IPS DF 19.7 (cell line): Measurements from ENCODE around the gene TENM3.

Source experiments
- DNase-seq: peaks from one replicate; pipeline ENCODE4 v3.0.0-alpha.2; 2013; ENCODE audit warnings: low read depth, low spot score

The TENM3 gene

GRCh38 chr4:182288534-182288933, 45.3 kb downstream of the TENM3 start:
- DNase-seq = no peak

GRCh38 chr4:182289809-182290208, 46.6 kb downstream of the TENM3 start:
- no peak for DNase-seq

DNA sequence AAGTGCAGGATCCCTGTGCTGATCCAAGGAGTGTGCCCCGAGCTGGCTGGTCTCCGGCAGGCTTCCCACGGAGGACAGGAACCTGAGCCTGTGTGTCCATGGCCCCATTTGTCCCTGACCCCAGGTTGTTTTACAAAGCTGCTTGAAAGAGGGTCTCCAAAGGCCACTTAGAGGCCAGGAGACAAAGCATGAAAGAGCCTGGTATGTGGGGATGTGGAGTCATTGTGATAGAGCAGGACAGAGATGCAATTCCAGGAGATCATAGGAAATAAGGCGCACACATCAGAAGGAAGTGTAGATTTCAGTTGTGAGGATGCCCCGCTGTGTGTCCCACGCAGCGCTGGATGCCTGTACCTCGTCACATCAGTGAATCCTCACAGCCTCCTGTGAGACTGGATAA, 48.0 kb downstream of the TENM3 start:
- no peak for DNase-seq

DNA sequence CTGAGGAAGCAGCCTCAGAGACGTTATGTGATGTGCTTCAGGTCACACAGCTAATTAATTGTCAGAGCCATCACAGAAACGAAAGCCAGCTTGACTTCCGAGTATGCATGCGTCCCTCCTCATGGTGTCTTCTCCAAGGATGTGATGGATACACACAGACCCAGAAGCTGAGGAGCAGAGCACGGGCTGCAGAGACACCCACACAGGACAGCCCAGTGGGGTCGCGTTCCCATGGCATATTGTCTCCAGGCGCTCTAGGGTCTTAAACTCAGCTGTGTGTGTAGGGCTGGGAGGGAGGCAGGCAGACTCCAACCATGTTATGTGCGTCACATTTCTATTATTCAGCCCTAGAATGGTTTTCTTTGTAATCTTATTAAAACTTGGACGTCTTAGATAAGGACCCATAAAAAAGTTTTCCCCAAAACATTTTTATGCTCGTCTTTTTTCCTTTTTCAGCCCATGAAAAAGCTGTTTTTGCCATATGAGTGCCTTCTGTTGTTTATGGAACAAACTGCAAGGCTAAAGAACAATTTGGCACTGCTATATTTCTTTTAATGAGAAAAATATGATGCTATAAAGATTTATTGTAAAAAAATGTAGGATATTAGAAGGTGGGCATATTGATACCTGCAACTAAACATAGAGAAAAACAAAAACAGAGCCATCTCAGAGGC, 48.5 kb downstream of the TENM3 start:
- DNase-seq = no peak

DNA sequence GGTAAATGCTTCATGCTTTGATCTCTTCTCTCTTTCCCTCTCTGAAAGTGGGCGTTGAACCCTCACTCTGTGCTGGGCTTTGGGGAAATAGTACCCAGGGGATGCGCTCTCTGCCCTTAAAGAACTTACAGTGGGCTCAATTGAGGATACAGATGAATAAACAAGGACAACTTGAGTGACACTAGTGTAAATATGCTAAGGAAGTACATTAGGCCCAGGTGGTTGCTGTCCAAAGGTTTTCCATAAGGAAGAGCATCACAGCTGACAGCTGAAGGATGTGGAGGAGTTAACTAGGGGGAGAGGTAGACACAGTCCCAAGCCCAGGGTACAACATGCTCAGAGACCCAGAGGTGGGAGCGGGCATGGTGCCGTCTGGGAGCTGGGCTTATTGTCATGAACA, 49.4 kb downstream of the TENM3 start:
- no peak for DNase-seq

DNA sequence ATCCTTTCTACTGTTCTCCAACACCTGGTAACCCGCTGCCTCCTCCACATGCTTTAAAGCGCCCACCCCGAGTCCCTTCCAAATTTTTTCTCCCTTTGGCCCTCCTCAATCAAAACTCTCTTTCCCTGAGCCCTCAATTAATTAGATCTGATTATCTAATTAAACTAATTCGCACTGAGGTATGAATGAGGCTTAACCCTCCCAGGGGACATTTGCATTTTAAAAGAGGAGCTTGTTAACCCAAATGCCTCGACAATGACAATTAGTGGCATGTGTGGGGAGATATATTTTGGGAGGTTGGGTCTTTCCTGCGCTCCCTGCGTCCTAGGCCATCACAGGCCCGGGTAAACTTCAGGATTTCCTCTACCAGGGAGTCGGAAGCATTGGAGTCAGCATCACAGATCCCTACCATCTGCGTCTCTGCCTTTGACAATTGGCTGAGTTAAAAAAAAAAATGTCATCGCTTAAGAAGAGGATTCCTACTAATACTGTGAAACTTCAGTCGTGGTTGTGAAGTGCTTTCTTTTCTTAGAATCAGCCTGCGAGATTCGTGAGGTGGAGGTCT, 50.6 kb downstream of the TENM3 start:
- no peak for DNase-seq

GRCh38 chr4:182294451-182294850, 51.2 kb downstream of the TENM3 start:
- no peak for DNase-seq

DNA sequence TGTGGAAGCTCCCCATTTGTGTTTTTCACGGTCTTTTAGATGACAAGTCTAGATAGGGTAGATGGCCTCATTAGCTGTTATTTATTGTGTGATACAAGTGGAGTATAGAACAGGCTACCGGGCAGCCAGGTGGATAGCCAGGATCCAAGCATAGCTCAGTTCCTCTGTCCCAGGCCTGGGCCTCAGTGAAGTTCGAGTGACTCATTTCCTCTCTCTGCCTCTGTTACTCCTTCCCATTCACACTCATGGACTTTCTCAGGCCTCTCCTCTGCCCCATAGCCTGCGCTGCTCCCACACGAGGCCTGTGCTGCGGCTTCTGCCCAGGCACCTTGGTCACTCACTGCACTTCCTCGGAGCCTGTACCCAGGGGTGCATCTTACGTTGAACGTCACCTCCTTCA, 54.5 kb downstream of the TENM3 start:
- DNase-seq = no peak

- no peak for DNase-seq
These were observed 58.5 kb downstream of the TENM3 start for GRCh38 chr4:182301736-182302135.

DNA sequence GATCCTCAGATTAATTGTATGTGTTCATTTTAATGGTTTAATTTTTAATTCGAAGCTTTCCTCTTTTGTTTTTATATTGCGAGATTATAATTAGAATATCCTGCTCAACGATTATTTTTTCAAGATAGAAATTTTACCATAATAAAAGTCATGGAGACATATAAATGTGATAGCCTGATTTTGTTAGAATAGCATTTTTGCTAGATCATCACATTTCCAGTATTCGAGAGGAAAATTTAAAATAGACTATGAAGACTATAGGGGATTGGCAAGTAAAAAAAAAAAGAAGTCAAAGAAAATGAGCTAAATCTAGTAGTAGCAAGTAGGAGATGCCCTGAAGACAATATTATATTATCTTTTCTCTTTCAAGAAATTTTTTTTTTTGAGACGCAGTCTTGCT, 60.6 kb downstream of the TENM3 start:
- no peak for DNase-seq

GRCh38 chr4:182306792-182307507, 63.7 kb downstream of the TENM3 start:
- no peak for DNase-seq

GRCh38 chr4:182307746-182308145, 64.5 kb downstream of the TENM3 start:
- DNase-seq = no peak

DNA sequence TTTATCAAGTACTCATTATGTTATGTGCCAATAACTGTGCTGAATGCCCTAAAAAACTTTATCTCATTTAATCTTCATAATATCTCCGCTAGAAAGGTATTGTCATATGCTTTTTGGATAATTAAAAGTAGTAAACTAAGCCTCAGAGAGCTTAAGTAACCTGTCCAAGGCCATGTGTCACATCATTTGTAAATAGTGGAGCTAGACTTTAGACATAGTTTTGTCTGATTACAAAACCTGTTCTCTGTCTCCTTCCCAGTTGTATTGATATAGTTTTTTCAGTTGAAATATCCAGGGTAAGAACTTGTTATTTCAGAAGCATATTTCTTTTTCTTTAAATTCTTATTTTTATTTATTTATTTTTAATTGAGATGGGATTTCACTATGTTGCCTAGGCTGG, 66.7 kb downstream of the TENM3 start:
- DNase-seq = no peak

GRCh38 chr4:182310316-182310715, 67.1 kb downstream of the TENM3 start:
- DNase-seq = no peak

GRCh38 chr4:182310962-182311361, 67.8 kb downstream of the TENM3 start:
- DNase-seq = no peak

DNA sequence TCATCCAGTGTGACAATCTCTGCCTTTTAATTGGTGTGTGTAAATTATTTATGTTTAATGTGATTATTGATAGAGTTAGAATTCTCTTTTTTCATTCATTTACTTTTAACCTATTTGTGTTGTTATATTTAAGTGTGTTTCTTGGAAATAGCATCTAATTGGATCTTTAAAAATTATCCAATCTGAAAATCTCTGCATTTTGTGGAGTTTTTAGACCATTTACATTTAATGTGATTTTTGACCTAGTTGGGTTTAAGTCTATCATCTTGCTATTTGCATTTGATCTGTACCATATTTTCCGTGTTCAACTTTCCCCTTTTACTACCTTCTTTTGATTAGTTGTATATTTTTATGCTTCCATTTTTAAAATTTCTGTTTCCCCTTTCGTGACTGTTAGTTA, 71.3 kb downstream of the TENM3 start:
- DNase-seq = no peak

- no peak for DNase-seq
These were observed 75.1 kb downstream of the TENM3 start for GRCh38 chr4:182318256-182318655.

- DNase-seq = no peak
These were observed 76.9 kb downstream of the TENM3 start for GRCh38 chr4:182320092-182320491.

GRCh38 chr4:182320580-182320979, 77.4 kb downstream of the TENM3 start:
- DNase-seq = no peak

- DNase-seq = no peak
These were observed 81.1 kb downstream of the TENM3 start for GRCh38 chr4:182324282-182324681.

DNA sequence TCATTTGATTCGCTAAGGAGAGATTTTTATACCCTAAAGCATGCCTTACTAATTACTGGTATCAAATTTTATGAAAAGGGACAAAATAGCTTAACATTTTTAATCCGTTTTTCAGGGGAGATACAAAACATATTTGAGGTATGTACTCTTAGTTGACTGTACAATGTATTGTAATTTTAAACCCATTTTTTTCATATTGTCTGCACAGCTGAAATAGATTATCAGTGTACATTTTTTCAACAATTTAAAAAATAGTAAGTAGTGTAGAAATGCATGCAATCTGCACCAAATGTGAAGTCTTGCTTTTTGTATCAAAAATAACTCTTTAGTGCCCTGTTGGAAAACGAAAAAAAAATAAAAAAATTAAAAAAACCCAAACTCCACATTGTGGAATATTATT, 82.2 kb downstream of the TENM3 start:
- no peak for DNase-seq

DNA sequence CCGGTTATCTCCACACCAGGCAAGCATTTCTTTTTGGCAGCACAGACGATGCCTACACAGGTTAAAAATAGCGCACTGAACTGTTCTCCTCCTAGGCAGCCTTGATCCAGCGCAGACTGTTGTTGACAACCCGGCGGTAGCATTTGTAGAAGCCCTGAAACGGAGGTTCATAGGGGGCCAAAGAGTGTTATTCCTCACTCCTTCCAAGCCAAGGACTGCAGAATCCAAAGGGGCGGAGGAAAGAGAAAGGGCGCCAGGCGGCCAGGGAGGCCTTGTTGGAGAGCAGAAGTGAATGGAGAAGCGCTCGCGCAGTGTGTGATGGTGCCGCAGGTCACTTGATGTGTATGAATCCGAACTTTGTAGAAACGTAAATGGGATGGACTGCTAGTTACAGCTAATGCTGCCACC, 82.7 kb downstream of the TENM3 start:
- no peak for DNase-seq

GRCh38 chr4:182328505-182328904, 85.3 kb downstream of the TENM3 start:
- DNase-seq = no peak
